Uterus (tissue), 2 donors: ENCODE data around the gene GNAT1.

Experiments
- CTCF ChIP-seq, 4 experiments: fragments of 200-600 bp in 2 of 4; fragments of 450-650 bp in 2 of 4; sonication (generic) in 2 of 4; IDR thresholded peaks; one replicate each; pipeline ENCODE4 v1.5.1; 2016 to 2019; ENCODE audit warnings: antibody characterized with exemption in 4 of 4, mild to moderate bottlenecking in 2 of 4, moderate library complexity in 1 of 4
- POLR2A ChIP-seq, 2 donors: fragments of 450-650 bp; IDR thresholded peaks; one replicate each; pipeline ENCODE4 v1.6.1; 2016; ENCODE audit warnings: antibody characterized with exemption in 2 of 2, mild to moderate bottlenecking in 1 of 2, moderate library complexity in 1 of 2

GRCh38 chr3:50212971-50213370 lies 21.6 kb downstream of the GNAT1 start:
- no peak for TF ChIP-seq CTCF (IDR thresholded peaks at IDR 0.05)
- no peak for TF ChIP-seq POLR2A (IDR thresholded peaks at IDR 0.05)
